Activated naive CD8-positive, alpha-beta T cell treated with anti-CD3 and anti-CD28 coated beads for 36 hours (primary cell): Measurements from ENCODE around the gene MED16. TPM values are rescaled to one million over a fixed set of nuclear protein-coding genes. Genes with fewer than 3 reads are reported as not detected.

Experiments used
- total RNA-seq, 2 experiments: library from RNA; stranded (reverse); gene quantifications; one replicate each; pipeline ENCODE4 v1.2.3, GENCODE V29; 2021

The MED16 gene
- total RNA-seq, 2 experiments from 2014 or later = 39.8 to 40.3 TPM

Other genes starting within 250 kb of the MED16 start
- 100 to 1,000 TPM; 106 to 108 TPM for gene RNF126, start 230.0 kb downstream of the MED16 start, total RNA-seq
- 1 to 10 TPM; 6.2 to 6.5 TPM for gene FSTL3, start 216.8 kb downstream of the MED16 start, total RNA-seq
- not detected for gene PRSS57, start 197.7 kb downstream of the MED16 start, total RNA-seq
- not detected for gene PALM, start 184.3 kb downstream of the MED16 start, total RNA-seq
- gene MISP, start 142.1 kb downstream of the MED16 start, total RNA-seq = under 1 TPM in 1 of 2 experiments, not detected in 1; 0.10 TPM
- 100 to 1,000 TPM; 799 to 818 TPM for gene PTBP1, start 95.7 kb downstream of the MED16 start, total RNA-seq
- gene PLPPR3, start 71.2 kb downstream of the MED16 start, total RNA-seq = not detected
- not detected for gene AZU1, start 65.3 kb downstream of the MED16 start, total RNA-seq
- not detected for gene PRTN3, start 52.2 kb downstream of the MED16 start, total RNA-seq
- gene ELANE, start 40.9 kb downstream of the MED16 start, total RNA-seq = not detected
- 1 to 10 TPM; 1.8 TPM for gene CFD, start 33.5 kb downstream of the MED16 start, total RNA-seq
- not detected for gene RNU6-9, start 297 bp upstream of the MED16 start, total RNA-seq
- 10 to 100 TPM; 50.5 to 51.7 TPM for gene R3HDM4, start 20.0 kb upstream of the MED16 start, total RNA-seq
- gene KISS1R, start 24.1 kb upstream of the MED16 start, total RNA-seq = 10 to 100 TPM; 12.2 to 13.3 TPM
- 10 to 100 TPM; 10.2 to 11.8 TPM for gene ARID3A, start 32.8 kb upstream of the MED16 start, total RNA-seq
- gene WDR18, start 91.2 kb upstream of the MED16 start, total RNA-seq = 100 to 1,000 TPM; 126 to 127 TPM
- not detected for gene GRIN3B, start 107.2 kb upstream of the MED16 start, total RNA-seq
- gene TMEM259, start 127.9 kb upstream of the MED16 start, total RNA-seq = 100 to 1,000 TPM; 136 to 138 TPM
- gene RNU6-2, start 128.3 kb upstream of the MED16 start, total RNA-seq = not detected
- 10 to 100 TPM; 76.0 to 80.5 TPM for gene CNN2, start 133.4 kb upstream of the MED16 start, total RNA-seq
- gene ABCA7, start 146.9 kb upstream of the MED16 start, total RNA-seq = 10 to 100 TPM in 1 of 2 experiments, 1 to 10 TPM in 1; 9.8 to 11.2 TPM
- gene ARHGAP45, start 174.0 kb upstream of the MED16 start, total RNA-seq = 100 to 1,000 TPM; 113 to 122 TPM
- gene POLR2E, start 202.2 kb upstream of the MED16 start, total RNA-seq = 100 to 1,000 TPM; 290 to 291 TPM
- gene GPX4, start 210.8 kb upstream of the MED16 start, total RNA-seq = 100 to 1,000 TPM; 225 to 231 TPM